Heart left ventricle (tissue), 13 donors: ENCODE results near the gene ZBTB39.

Experiments
- CTCF ChIP-seq, 12 donors: fragments of 200-600 bp; sonication (generic) in 4 of 12; IDR thresholded peaks; one replicate each; pipeline versions ENCODE4 v1.5.0 to v1.8.0; 2018 to 2022; ENCODE audit warnings: antibody characterized with exemption in 12 of 12, mild to moderate bottlenecking in 5 of 12
- POLR2A ChIP-seq, 2 donors: fragments of 450-650 bp; IDR thresholded peaks; one replicate each; pipeline ENCODE4 v1.6.1; 2017; ENCODE audit warnings: antibody characterized with exemption in 2 of 2, mild to moderate bottlenecking in 2 of 2, moderate library complexity in 2 of 2
- donor health status: ischemic (EF 13 %, LVEDD 7.1; RV severe dilation, severe dysfunction).
- donor health status: DM: no; HTN: yes; CAD: no.
- donor health status: DM: no; HTN: no; CAD: no.
- donor health status: ischemic (EF 25% LVEDD 6.9; RV normal size, moderate dysfunction).
- donor health status: ischemic (EF 25% LVEDD 5.7; RV mildly dilated, moderate dysfunction).
- donor health status: ischemic (EF 35%, LVEDD 5.7; RV mildly dilated, moderate dysfunction).
- donor health status: nonischemic (EF 11% LVEDD 7.7; RV severe dilation, severe dysfunction).
- donor health status: DM: yes; HTN: yes; CAD: no.
- donor health status: PGD.
- donor health status: ischemic (EF 29% LVEDD 5.4; RV normal size, mild dysfunction).
- donor health status: nonischemic (EF 23%, LVEDD 6.1; RV moderate dilation, normal function).

GRCh38 chr12:57010627-57011247 lies 4.4 kb upstream of the ZBTB39 start:
- TF ChIP-seq POLR2A (IDR thresholded peaks at IDR 0.05) (no peak), CTCF (IDR thresholded peaks at IDR 0.05) (no peak)
